HG02885 (cell line): ENCODE results near the gene TMEM129.

Experiments used
- ATAC-seq: cut with Tn5 transposase; IDR thresholded peaks from one replicate; pipeline ENCODE4 v1.9.1; 2021; ENCODE audit warnings: mild to moderate bottlenecking; ENCODE audit not compliant: unreplicated experiment, poor library complexity

TMEM129 gene

GRCh38 chr4:1723131-1723801 lies 2.1 kb upstream of the TMEM129 start:
- ATAC-seq, result no peak

- ATAC-seq, result no peak
Observed at GRCh38 chr4:1722551-1723118, 1.5 kb upstream of the TMEM129 start.

- ATAC-seq, result no peak
Observed at GRCh38 chr4:1721666-1722550, 785 bp upstream of the TMEM129 start.

- ATAC-seq, result no peak
Observed at GRCh38 chr4:1720163-1720983, 750 bp downstream of the TMEM129 start.

GRCh38 chr4:1718095-1718850 lies 2.9 kb downstream of the TMEM129 start:
- no peak for ATAC-seq

- no peak for ATAC-seq
Observed at GRCh38 chr4:1717129-1718094, 3.7 kb downstream of the TMEM129 start.

GRCh38 chr4:1716065-1716945 lies 4.8 kb downstream of the TMEM129 start:
- ATAC-seq, result no peak

GRCh38 chr4:1715002-1715758 lies 5.9 kb downstream of the TMEM129 start:
- ATAC-seq, result no peak

- no peak for ATAC-seq
Observed at GRCh38 chr4:1714303-1715001, 6.7 kb downstream of the TMEM129 start.

- peak; percentile 2 for ATAC-seq
Observed at GRCh38 chr4:1713003-1713851, 7.9 kb downstream of the TMEM129 start.

GRCh38 chr4:1712216-1713002 lies 8.7 kb downstream of the TMEM129 start, which contains the start of gene SLBP:
Gene SLBP (minus strand): TSS chr4:1712319. CDS start chr4:1712188, 131 bp downstream.
- peak; percentile 82 for ATAC-seq

GRCh38 chr4:1711571-1712215 lies 9.4 kb downstream of the TMEM129 start:
- ATAC-seq, result peak; percentile 18

GRCh38 chr4:1711055-1711570 lies 10.0 kb downstream of the TMEM129 start:
- ATAC-seq, result no peak

GRCh38 chr4:1708581-1708980 lies 12.5 kb downstream of the TMEM129 start:
- ATAC-seq, result no peak
